CMK (cell line): ENCODE data around the gene NDUFS6.
A peak's percentile ranks its signal among the peaks of the same experiment; 100 is the strongest.

Source experiments
- DNase-seq: peaks from one replicate; pipeline ENCODE4 v3.0.0-alpha.2; 2010; ENCODE audit warnings: low read depth

The NDUFS6 gene

DNA sequence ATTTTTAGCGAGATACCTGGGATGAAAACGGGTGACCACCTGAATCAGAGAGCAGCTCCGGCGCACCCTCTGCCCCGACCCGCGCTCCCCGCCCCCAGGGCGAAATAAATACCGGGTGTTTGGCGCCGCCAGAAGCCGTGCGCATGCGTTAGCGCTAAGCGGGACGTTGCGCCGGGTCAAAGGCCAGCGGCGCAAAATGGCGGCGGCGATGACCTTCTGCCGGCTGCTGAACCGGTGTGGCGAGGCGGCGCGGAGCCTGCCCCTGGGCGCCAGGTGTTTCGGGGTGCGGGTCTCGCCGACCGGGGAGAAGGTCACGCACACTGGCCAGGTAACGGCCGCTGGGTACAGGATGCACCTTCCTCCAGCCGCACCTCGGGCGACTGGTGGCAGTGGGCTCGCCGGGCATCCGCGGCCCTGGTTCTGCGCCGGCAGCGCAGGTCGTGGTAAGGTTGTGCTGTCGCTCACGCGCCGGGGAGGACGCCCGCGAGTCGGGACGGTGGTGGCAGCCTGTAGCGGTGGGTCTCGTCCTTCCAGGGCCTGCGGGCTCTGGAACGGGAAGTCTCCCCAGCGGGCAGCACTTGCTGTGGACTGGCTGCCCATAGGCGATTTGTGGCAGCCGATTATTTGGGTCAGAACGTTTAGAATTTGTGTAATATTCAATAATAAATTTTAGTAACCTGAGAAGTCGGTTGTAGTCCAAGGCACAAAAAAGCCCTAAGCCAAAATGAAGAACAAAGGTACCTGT lies at the start of gene NDUFS6:
NDUFS6 (plus strand) TSS at position 186 of the 745 bp plus-strand sequence; CDS start at position 197, 11 bp downstream.
- no peak for DNase-seq

DNA sequence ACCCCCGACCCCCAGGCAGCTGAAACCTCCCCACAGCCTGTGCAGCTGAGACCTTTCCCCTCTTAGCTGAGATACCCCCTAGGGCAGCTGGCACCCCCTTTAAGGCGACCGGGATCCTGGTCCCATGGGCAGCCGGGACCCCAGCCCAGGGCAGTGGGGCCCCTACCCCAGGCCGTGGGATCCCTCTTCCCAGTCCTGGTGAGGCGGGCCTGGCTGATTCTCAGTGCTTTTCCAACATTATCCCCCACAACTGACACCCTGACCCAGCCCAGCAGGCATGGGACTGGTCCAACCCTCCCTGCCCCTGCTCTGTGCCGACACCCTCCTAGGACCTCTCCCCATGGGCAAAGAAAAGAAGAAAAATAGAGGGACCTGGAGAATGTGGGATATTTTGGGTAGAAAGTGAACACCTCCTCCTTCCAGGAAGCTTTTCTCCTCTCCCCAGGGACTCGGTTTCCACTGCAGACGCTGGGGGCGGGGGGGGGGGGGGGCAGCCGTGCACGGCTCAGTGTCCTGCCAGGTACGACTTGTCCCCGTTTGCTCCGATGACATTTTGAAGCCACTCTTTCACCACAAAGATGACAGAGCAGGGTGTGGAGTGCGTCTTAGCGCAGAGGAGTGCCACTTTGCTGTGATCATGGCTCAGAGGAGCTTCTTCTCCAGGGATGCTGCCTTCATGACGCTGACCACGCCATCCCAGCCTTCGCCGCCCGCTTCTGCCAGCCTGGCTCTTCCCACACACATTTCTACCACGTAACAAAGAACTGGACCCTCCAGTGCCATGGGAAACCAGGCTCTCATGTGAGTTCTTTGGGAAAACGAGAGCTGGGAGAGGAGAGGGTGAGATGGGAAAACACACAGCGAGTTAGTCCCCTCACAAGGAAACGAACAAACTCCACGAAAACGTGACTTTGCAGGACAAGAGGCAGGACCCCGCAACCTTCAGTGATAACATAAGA lies 49.1 kb upstream of the NDUFS6 start:
- no peak for DNase-seq

- no peak for DNase-seq
These were observed 48.3 kb upstream of the NDUFS6 start for GRCh38 chr5:1752881-1753280.

GRCh38 chr5:1753490-1753889 lies 47.7 kb upstream of the NDUFS6 start:
- no peak for DNase-seq

GRCh38 chr5:1754531-1755220 lies 46.5 kb upstream of the NDUFS6 start:
- DNase-seq, result no peak

DNA sequence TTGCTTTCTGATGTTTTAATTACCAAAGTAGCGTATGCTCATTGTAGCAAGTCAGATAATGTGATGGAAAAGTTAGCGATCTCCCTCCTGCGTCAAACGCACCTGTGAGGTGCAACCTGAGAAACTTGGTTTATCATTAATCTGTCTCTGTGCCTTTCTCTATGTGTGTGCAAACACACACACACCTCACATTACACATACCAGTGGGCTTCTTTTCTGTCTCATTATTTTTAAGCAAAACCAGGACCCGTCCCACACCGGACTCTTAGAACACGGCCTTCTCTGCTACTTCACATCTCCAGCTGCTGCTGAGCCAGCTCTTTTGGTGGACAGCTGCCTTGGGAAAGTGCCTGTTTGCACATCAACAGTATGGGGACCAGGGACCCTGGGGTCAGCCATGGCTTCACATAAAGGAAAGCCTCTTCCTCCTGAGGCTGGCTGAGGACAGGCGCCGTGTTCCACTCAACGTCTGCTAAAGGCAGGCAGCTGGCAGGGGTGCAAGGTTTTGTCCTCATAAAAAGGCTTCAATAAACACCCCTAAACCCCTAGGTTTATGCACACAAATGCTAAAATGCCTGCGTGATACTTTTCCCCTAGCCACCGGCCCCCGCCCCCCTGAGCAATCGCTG lies 45.8 kb upstream of the NDUFS6 start:
- DNase-seq, result no peak

DNA sequence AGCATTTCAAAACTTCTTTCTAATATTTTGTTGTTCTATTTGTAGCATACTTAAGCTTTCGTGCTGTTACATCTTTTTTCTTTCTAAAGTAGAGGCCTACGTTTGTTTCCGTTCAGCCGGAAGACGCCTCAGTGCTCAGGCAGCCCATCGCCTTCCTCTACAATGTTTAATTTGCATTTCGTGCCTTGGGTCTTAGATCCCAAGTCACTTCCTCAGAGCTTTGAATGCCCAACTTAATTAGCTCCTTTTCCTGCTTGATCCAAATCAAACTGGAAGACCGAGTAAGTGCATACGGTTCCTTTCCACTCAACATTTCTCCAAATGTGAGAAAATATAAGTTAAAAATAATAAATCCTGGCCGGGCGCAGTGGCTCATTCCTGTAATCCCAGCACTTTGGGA lies 44.7 kb upstream of the NDUFS6 start:
- DNase-seq, result no peak

DNA sequence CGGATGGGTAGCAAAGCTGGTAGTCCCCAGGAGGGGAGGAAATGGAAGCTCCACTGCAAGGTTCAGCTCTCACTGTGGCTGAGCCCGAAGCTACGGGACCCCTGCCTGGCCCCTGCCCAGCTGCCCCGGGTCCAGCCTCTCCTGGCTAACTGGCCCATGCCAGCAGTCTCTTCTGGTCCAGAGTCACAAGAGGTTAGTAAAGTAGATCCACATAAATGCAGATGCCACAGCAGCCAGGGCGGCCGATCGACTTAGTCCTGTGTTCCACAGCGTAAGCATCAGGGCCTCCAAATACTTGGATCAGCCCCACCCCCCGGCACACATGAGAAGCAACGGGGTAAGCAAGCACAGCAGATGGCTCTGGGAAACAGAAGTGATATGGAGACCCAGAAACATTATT lies 43.7 kb upstream of the NDUFS6 start:
- no peak for DNase-seq

GRCh38 chr5:1758574-1758973 lies 42.6 kb upstream of the NDUFS6 start:
- no peak for DNase-seq

DNA sequence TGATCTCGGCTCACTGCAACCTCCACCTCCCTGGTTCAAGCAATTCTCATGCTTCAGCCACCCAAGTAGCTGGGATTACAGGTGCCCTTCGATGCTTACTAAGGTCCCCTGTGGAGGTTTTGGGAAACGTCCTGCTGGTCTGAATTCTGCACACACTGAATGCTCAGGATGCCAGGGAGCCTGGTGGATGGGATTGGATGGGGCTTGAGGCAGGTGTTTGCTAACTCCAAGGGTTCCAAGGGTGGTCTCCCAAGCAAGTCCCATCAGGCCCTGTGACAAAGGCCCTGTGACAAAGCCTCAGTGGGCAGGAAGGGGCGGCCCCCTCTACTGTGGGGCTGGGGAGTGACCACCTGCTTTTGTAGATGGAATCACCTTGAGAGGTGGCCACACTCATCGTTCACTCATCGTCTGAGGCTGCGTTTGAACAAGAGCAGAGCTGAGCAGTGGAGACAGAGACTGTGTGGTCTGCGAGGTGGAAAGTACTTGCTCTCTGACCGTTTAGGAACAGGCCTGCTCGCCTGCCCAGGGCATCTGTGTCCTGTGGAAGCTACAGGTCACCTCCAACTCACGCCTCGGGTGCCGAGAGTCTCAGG lies 41.7 kb upstream of the NDUFS6 start:
- DNase-seq, result no peak

DNA sequence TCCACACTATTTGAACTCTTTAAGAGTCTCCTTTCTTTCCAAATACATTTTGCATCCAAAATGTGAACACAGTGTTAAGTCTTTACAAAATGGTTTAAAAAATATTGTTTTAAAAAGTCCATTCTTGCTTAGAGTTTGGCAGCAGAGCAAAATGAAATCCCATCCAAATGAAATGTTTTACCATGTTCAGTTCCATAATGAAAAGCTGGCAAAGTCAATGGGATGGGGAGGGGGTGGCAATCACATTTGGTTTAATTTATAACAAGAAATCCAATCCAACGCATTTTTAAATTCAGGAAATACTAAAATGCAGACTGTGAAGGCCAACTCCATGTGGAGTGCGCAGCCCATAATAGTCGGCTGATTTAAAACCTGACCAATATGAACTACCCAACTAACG lies 41.0 kb upstream of the NDUFS6 start:
- DNase-seq, result no peak

DNA sequence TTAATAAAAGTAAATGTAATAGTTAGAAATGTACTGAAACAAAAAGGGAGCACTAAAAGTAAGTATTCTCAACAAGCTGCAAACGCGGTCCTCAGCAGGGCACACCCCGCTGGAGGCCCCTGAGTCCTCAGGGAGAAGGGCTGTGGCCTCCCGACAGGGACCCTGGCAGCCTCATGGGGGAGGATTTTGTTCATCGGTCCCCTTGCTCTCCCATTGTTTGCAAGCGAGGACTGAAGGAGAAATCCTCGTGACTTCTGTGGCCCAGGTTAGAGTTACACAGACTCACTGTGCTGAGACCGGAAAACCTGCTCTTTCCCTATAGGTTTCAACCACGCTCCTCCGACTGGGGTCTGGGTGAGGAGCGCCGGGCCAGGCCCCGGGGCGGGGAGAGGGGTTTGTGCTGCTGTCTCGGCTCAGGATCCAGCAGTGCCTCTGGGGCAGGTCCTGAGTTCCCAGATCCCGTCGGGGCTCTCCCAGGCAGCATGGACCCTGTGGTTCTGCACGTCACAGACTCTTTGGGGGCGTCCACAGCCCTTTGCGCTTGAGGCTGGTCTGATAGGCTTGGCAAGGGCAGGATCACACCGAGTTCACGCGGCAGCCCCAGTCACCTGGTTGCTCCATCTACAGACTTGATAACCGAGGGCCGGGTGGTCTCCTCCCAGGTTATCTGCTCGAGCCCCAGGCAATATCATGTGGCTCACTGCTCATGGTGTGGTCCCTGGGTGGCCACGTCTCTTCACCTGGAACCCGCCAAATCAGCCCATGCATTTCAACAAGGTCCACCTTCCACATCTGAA lies 40.4 kb upstream of the NDUFS6 start:
- no peak for DNase-seq

DNA sequence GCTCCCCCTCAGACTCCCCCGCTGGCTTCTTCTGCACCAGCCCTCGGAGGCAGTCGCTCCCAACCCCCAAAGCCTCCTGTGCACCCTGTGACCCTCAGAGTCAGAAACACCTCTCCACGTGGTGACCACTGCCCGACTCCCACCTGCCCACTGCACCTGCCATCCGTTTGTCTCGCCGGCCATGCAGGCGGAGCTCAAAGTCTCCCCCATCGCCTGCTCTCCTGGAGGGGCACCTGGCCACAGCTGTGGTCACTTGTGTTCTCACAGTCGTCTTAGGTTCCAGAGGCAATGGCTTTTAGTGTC lies 39.8 kb upstream of the NDUFS6 start:
- DNase-seq, result no peak

DNA sequence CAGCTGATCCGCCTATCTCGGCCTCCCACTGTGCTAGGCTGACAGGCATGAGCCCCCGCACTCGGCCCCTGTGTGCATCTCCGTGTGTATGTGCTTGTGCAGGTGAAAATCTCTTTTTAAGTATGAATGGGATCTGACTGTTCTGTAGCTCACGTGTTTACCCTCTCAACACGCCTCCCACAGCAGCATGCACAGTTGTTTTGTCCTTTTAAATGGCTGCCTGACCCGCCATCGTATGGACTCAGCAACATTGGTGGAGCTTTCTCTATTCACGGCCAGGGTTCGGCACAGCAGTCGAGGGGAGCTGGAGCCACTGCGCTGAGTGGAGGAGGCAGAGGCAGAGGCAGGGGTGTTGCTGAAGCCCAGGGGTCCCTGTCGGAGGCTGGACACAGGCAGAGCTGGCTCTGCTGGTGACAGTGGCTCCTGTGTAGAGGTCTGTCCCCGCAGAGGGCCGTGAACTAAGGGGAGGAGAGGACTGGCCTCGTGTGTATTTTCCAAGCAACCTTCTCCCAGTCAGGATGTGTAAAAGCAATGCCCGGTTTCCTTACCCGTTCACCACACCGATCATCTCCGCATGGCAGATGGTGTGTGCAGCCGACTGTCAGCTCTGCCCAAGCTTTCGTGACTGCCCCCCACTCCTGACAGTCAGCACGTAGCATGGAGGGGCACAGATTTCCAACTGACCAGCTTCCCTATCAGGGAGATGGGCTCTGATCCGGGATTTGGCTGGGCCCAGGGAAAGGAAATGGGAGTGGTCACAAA lies 38.9 kb upstream of the NDUFS6 start:
- no peak for DNase-seq

DNA sequence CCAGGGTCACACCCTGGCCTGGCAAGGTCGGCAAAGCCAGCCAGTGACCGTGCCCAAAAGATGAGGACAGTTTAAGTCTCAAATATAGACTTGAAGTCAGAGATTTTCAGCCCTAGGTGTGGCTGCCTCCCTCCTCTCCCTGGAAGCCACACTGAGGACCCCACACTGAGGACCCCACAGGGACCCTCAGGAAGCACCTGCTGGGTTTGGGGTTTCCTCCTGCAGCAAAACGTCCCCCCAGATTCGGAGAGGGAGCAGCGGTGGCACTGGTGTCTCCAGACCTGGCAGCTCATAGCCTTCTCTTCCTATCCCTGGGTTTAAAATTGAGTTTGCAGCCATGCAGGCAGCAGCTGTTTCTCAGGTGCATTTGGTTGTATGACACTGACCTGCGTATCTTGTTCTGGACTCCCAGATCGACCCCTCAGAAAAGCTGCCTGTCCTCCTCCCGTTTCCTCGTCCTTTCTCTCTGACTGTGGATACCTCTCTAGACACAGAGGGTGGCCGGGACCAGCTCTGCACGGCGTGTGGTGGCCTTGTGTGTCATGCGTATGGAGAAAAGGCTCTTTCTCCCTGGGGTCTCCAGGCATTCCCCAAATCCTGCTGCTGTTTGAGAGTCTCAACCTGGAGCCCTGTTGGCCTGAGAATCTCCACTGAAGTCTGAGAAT lies 38.2 kb upstream of the NDUFS6 start:
- DNase-seq, result no peak

- DNase-seq, result peak; percentile 12
These were observed 37.7 kb upstream of the NDUFS6 start for GRCh38 chr5:1763548-1763911.

GRCh38 chr5:1763960-1764605 lies 37.1 kb upstream of the NDUFS6 start:
- no peak for DNase-seq

DNA sequence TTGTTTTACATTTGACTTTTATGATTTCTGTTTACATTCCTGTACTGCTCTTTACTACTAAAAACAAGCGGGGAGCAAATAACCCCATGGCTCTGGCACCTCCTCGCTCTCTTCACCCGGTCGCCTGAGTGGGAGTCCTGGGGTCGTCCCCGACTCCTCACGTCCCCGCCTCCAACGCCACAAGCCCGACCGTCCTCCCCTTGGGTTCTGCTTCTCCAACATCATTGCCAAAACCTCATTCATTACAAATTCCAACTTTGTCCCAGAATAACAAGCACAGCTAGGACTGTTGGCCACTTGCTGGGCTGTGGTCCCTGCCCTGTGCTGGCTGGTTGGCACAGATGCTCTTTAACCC lies 36.6 kb upstream of the NDUFS6 start:
- DNase-seq, result no peak

- DNase-seq, result no peak
These were observed 35.9 kb upstream of the NDUFS6 start for GRCh38 chr5:1765141-1765879.
